GM23338 (cell line): Measurements from ENCODE around the gene ALDH2. TPM values are rescaled to one million over a fixed set of nuclear protein-coding genes. Genes with fewer than 3 reads are reported as not detected.
A peak's percentile ranks its signal among the peaks of the same experiment; 100 is the strongest.

Experiments
- ATAC-seq: fragments of 200-7000 bp; cut with Tn5 transposase; 3 replicates; pipeline ENCODE4 v1.9.1; 2020
- DNase-seq: peaks from one replicate; pipeline ENCODE4 v3.0.0-alpha.2; 2015; ENCODE audit warnings: low spot score
- H2AFZ ChIP-seq: fragments of 200-600 bp; sonication (generic); 2 replicates; pipeline ENCODE4 v1.8.0; 2016; ENCODE audit warnings: antibody characterized with exemption, mild to moderate bottlenecking, moderate library complexity
- H3F3A ChIP-seq: fragments of 200-600 bp; sonication (generic); replicated peaks from 2 replicates; pipeline ENCODE4 v1.8.0; 2017; ENCODE audit warnings: antibody characterized with exemption, mixed run types, low read depth
- H3K27ac ChIP-seq: fragments of 200-600 bp; sonication (generic); 2 replicates; pipeline ENCODE4 v1.6.1; 2016; ENCODE audit warnings: low read depth
- H3K27me3 ChIP-seq: fragments of 200-600 bp; sonication (generic); 2 replicates; pipeline ENCODE4 v1.8.0; 2016; ENCODE audit warnings: mild to moderate bottlenecking, mixed run types, moderate library complexity; ENCODE audit not compliant: insufficient read depth
- H3K36me3 ChIP-seq: fragments of 200-600 bp; sonication (generic); 2 replicates; pipeline ENCODE4 v1.8.0; 2016; ENCODE audit warnings: mild to moderate bottlenecking; ENCODE audit not compliant: insufficient read depth
- H3K4me1 ChIP-seq: fragments of 200-600 bp; sonication (generic); 2 replicates; pipeline ENCODE4 v1.8.0; 2016; ENCODE audit warnings: mild to moderate bottlenecking, moderate library complexity; ENCODE audit not compliant: insufficient read depth
- H3K4me2 ChIP-seq: fragments of 200-600 bp; sonication (generic); 2 replicates; pipeline ENCODE4 v1.7.1; 2017; ENCODE audit warnings: mixed run types
- H3K4me3 ChIP-seq: fragments of 200-600 bp; sonication (generic); 2 replicates; pipeline ENCODE4 v1.6.1; 2016; ENCODE audit warnings: mixed run types
- H3K79me2 ChIP-seq: fragments of 200-600 bp; sonication (generic); replicated peaks from 2 replicates; pipeline ENCODE4 v1.8.0; 2017; ENCODE audit warnings: mild to moderate bottlenecking; ENCODE audit not compliant: insufficient read depth
- H3K9me2 ChIP-seq: fragments of 200-600 bp; sonication (generic); 2 replicates; pipeline ENCODE4 v1.8.0; 2017; ENCODE audit not compliant: insufficient read depth
- H4K20me1 ChIP-seq: fragments of 200-600 bp; sonication (generic); replicated peaks from 2 replicates; pipeline ENCODE4 v1.8.0; 2017; ENCODE audit warnings: mild to moderate bottlenecking; ENCODE audit not compliant: insufficient read depth
- H3K27ac Mint-ChIP-seq: 2 replicates; pipeline ENCODE4 v1.8.0; 2020; ENCODE audit warnings: inconsistent platforms, mild to moderate bottlenecking, moderate library complexity, mixed read lengths
- H3K27me3 Mint-ChIP-seq: 3 replicates; pipeline ENCODE4 v1.8.0; 2022; ENCODE audit warnings: low read depth, mild to moderate bottlenecking, moderate library complexity, mixed read lengths, inconsistent platforms; ENCODE audit not compliant: insufficient read depth, poor library complexity
- H3K36me3 Mint-ChIP-seq: 3 replicates; pipeline ENCODE4 v1.8.0; 2021; ENCODE audit warnings: low read depth, mild to moderate bottlenecking, inconsistent platforms, moderate library complexity, mixed read lengths
- H3K4me1 Mint-ChIP-seq: 3 replicates; pipeline ENCODE4 v1.8.0; 2020; ENCODE audit warnings: mild to moderate bottlenecking, inconsistent platforms, mixed read lengths
- H3K4me3 Mint-ChIP-seq: 3 replicates; pipeline ENCODE4 v1.8.0; 2021; ENCODE audit warnings: moderate library complexity, mild to moderate bottlenecking, inconsistent platforms, mixed read lengths
- H3K9me3 Mint-ChIP-seq: 3 replicates; pipeline ENCODE4 v1.8.0; 2020; ENCODE audit warnings: moderate library complexity, mild to moderate bottlenecking, inconsistent platforms, mixed read lengths
- CREB1 ChIP-seq: fragments of 250-450 bp; sonication (Bioruptor Pico); IDR thresholded peaks from 2 replicates; pipeline ENCODE4 v1.5.0; 2020; ENCODE audit warnings: low read depth, mild to moderate bottlenecking, moderate library complexity
- CTCF ChIP-seq, 2 experiments: fragments of 200-600 bp in 1 of 2; sonication (generic) in 1 of 2; conservative IDR thresholded peaks; 2 replicates each; pipeline versions ENCODE4 v1.5.1 to v1.6.1; 2016 to 2017; ENCODE audit warnings: antibody characterized with exemption in 2 of 2, low read depth in 2 of 2, mild to moderate bottlenecking in 2 of 2, moderate library complexity in 1 of 2
- ETS1 ChIP-seq: IDR thresholded peaks from 2 replicates; pipeline ENCODE4 v1.6.1; 2016; ENCODE audit warnings: antibody characterized with exemption
- EZH2 ChIP-seq: fragments of 200-600 bp; sonication (generic); IDR thresholded peaks from one replicate; pipeline ENCODE4 v1.8.0; 2017; ENCODE audit warnings: antibody characterized with exemption, mild to moderate bottlenecking, low read depth; ENCODE audit not compliant: unreplicated experiment
- EZH2phosphoT487 ChIP-seq: fragments of 200-600 bp; sonication (generic); IDR thresholded peaks from one replicate; pipeline ENCODE4 v1.8.1; 2018; ENCODE audit warnings: antibody characterized with exemption; ENCODE audit not compliant: unreplicated experiment
- JUNB ChIP-seq: IDR thresholded peaks from one replicate; pipeline ENCODE4 v1.6.1; 2016; ENCODE audit warnings: antibody characterized with exemption; ENCODE audit not compliant: unreplicated experiment
- NANOG ChIP-seq: IDR thresholded peaks from 2 replicates; pipeline ENCODE4 v1.6.1; 2016; ENCODE audit warnings: antibody characterized with exemption, borderline replicate concordance
- POLR2AphosphoS5 ChIP-seq: IDR thresholded peaks from 2 replicates; pipeline ENCODE4 v1.6.1; 2016; ENCODE audit warnings: antibody characterized with exemption, low read depth
- REST ChIP-seq: IDR thresholded peaks from one replicate; pipeline ENCODE4 v1.6.1; 2018; ENCODE audit warnings: antibody characterized with exemption; ENCODE audit not compliant: unreplicated experiment
- STAT1 ChIP-seq: IDR thresholded peaks from one replicate; pipeline ENCODE4 v1.6.1; 2016; ENCODE audit warnings: antibody characterized with exemption; ENCODE audit not compliant: unreplicated experiment
- polyA plus RNA-seq: library from polyadenylated mRNA; unstranded; fragments of >200 nt; fragmentation: Nextera tagmentation; extraction: Ambion mirVana; gene quantifications from 2 replicates; pipeline ENCODE4 v1.2.1, GENCODE V29; 2016
- total RNA-seq: library from RNA; depleted of rRNA; stranded (reverse); fragments of >200 nt; shearing (Covaris generic); gene quantifications from 2 replicates; pipeline ENCODE4 v1.2.3, GENCODE V29; 2014

The ALDH2 gene
- total and polyA plus RNA-seq, 2 experiments from 2014 or later, result 14.9 to 50.5 TPM

- no peak for TF ChIP-seq REST
- no peak for TF ChIP-seq JUNB
- no peak for TF ChIP-seq CREB1 (CRISPR knock-in tag)
Observed at GRCh38 chr12:111841236-111841749, 74.6 kb downstream of the ALDH2 start (continued).

- Histone ChIP-seq H3K4me1 (peaks cover 20% of the 10 kb centered on the region), H3K4me3 (peak within 1 kb of the TSS; percentile 91), H3K4me2 (peak within 1 kb of the TSS; percentile 98), H3K36me3 (peaks cover 10% of the 10 kb centered on the region), H3K79me2 (peaks cover 75% of the 10 kb centered on the region), H2AFZ (peak within 1 kb of the TSS; percentile 78; the same call in 1 of the 2 replicates), H4K20me1 (peaks cover 30% of the 10 kb centered on the region), H3K27ac (peak within 1 kb of the TSS; percentile 95), H3F3A (peaks cover 22% of the 10 kb centered on the region), H3K9me2 (no peaks in the 10 kb centered on the region), H3K27me3 (no peaks in the 10 kb centered on the region)
- Mint-ChIP-seq H3K36me3 (peaks cover 48% of the 10 kb centered on the region), H3K4me1 (peaks cover 22% of the 10 kb centered on the region), H3K27me3 (peaks cover 22% of the 10 kb centered on the region), H3K4me3 (peak within 1 kb of the TSS; percentile 100), H3K9me3 (no peaks in the 10 kb centered on the region), H3K27ac (peak within 1 kb of the TSS; percentile 100)
- ATAC-seq (peak; percentile 87), DNase-seq (peak; percentile 96)
- TF ChIP-seq NANOG, result no peak
- no peak for TF ChIP-seq REST
- TF ChIP-seq CREB1 (CRISPR knock-in tag), result peak; percentile 100
- peak; percentile 91 for TF ChIP-seq ETS1
- no peak for TF ChIP-seq EZH2phosphoT487
- TF ChIP-seq CTCF (conservative IDR thresholded peaks at IDR 0.05; ENCODE audit: low read depth in 2 of 2), result no peak
- peak; percentile 97 for TF ChIP-seq POLR2AphosphoS5
- no peak for TF ChIP-seq EZH2
- TF ChIP-seq STAT1, result no peak
Observed at GRCh38 chr12:111841750-111842555, 75.2 kb downstream of the ALDH2 start, which contains the start of gene MAPKAPK5. MAPKAPK5 (plus strand) TSS chr12:111842228; CDS start chr12:111842734, 506 bp downstream.
